ENCODE data around the gene SMARCA5.

The SMARCA5 gene

DNA sequence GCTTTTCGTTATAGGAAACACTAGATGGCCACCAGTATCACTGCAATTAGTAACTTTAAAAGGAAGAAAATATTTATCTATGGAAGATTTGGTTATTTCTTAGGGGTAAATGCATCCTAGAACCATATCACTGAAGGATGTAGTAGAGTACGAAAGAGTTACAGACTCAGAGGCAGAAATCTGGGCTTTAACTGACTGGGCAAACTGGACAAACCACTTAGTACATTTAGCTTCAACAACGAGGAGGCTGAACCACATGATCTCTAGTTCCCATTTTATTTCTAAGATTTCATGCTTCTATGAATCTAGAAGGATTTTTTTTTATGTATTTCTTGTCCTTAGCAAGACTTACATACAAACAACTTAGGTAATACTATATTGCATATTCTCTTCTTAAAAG lies 93.0 kb downstream of the SMARCA5 start (continued):
- TF ChIP-seq ZBTB6 (tag by site-specific recombination; IDR thresholded peaks at IDR 0.05) (no peak), SP3 (tag by site-specific recombination; IDR thresholded peaks at IDR 0.05) (no peak), ZNF311 (tag by site-specific recombination; IDR thresholded peaks at IDR 0.05; ENCODE audit: borderline replicate concordance) (no peak)
